ENCODE data around the gene BACE1-AS.
"Not testable (repeated sequence)": the region's sequence is repeated elsewhere in the genome, so short reads cannot be mapped to it uniquely, and the experiment has no call there.

Gene BACE1-AS

DNA sequence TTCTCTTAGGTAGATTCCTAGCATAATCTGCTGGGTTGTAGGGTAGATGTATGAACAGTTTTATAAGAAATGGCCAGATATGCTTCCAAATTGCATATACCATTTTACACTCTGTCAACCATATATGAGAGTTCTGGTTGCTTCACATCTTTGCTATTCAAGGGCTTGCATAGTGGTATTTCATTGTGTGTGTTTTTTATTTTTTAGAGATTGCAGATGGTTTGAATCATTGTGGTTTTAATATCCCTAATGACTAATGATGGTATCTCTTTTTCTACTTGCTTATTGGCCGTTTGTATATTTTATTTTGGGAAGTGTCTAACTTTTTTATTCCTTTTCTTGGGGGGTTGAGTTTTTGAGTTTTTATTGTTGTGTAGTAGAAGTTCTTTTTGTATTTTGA is 31.7 kb upstream of the BACE1-AS start:
- DNase-seq (ENCODE audit: insufficient read length, low spot score) (no peak), FAIRE-seq (no peak)
- TF ChIP-seq, protein P1, sequence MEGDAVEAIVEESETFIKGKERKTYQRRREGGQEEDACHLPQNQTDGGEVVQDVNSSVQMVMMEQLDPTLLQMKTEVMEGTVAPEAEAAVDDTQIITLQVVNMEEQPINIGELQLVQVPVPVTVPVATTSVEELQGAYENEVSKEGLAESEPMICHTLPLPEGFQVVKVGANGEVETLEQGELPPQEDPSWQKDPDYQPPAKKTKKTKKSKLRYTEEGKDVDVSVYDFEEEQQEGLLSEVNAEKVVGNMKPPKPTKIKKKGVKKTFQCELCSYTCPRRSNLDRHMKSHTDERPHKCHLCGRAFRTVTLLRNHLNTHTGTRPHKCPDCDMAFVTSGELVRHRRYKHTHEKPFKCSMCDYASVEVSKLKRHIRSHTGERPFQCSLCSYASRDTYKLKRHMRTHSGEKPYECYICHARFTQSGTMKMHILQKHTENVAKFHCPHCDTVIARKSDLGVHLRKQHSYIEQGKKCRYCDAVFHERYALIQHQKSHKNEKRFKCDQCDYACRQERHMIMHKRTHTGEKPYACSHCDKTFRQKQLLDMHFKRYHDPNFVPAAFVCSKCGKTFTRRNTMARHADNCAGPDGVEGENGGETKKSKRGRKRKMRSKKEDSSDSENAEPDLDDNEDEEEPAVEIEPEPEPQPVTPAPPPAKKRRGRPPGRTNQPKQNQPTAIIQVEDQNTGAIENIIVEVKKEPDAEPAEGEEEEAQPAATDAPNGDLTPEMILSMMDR (IDR thresholded peaks at IDR 0.05; ENCODE audit: insufficient read depth, missing control alignments): no peak

DNA sequence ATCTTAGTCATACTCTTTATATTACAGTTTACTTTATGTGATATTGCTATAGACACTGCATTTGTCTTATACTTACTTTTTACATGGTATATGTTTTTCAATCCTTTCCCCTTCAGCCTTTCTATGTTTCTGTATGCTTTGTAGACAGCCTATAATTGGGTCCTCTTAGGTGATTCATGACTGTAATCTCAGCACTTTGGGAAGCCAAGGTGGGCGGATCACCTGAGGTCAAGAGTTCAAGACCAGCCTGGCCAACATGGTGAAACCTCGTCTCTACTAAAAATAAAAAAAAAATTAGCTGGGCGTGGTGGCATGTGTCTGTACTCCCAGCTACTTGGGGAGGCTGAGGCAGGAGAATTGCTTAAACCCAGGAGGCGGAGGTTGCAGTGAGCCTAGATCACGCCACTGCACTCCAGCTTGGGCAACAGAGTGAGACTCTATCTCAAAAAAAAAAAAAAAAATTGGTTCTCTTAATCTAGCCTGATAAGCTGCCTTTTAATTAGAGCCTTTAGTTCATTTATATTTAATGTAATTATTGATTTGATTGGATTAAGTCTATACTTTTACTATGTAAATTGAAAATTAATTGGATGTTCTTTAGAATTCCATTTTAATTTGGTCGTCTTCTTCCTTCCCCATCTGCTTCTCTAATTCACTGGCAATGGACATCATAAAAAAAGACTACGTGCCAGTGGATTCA is 26.4 kb upstream of the BACE1-AS start:
- DNase-seq (ENCODE audit: insufficient read length, low spot score); FAIRE-seq: not testable (repeated sequence)

DNA sequence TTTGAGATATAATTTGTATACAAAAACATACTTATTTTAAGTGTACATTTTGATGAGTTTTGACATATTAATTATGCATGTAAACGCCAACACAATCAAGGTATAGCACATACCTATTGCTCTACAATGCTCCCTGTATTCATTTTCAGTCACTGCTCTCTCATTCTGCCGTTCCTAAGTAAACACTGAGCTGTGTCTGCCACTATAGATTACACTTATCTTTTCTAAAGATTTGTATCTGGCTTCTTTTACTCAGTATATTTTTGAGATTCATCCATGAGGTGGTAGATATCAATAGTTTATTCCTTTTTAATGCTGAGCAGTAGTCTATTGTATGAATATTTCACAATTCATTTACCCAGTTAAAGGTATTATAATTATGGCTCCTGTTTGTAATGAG is 25.4 kb upstream of the BACE1-AS start:
- DNase-seq (ENCODE audit: insufficient read length, low spot score): no peak
- FAIRE-seq: no peak
- TF ChIP-seq, protein P1 (IDR thresholded peaks at IDR 0.05; ENCODE audit: insufficient read depth, missing control alignments): no peak

DNA sequence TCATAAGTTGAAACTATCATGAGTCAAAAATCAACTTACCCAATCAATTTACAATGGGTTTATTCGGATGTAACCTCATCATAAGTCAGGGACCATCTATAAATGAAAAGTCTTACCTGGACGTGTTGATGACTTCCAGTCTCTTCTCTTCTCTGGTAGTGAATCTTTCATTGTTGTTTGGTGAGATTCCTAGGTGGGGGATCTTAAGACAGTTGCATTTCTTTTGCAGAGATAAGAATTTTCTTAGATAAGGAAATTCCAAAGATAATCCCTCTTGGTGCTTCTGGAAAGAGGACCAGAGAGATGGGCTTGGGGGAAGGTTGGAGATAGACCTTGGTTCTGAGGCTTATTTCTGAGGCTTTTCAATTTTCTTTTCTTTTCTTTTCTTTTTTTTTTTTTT is 21.3 kb upstream of the BACE1-AS start:
- no peak for DNase-seq (ENCODE audit: insufficient read length, low spot score)
- peak; percentile 6 for FAIRE-seq
- TF ChIP-seq, protein P1 (IDR thresholded peaks at IDR 0.05; ENCODE audit: insufficient read depth, missing control alignments): no peak

DNA sequence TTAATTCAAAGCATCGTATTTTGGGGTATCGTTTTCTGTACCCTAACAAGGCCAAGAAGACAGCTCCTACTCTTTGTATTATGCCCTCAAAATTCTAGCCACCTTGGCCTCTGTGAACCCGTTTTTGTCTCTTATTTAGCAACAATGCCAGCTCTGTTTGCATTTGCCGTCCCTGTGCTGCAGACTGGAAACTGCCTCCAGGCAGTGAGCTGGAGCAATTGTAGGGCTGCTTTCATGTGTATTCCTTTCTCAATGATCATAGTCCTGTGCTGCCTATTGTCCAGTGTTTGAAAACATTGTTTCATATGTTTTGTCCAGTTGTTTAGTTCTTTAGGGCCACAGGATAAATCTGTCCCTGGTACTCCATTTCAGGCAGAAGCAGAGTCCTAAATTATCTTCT is 19.9 kb upstream of the BACE1-AS start:
- no peak for FAIRE-seq
- TF ChIP-seq, protein P1 (IDR thresholded peaks at IDR 0.05; ENCODE audit: insufficient read depth, missing control alignments): no peak
- DNase-seq (ENCODE audit: insufficient read length, low spot score): no peak

DNA sequence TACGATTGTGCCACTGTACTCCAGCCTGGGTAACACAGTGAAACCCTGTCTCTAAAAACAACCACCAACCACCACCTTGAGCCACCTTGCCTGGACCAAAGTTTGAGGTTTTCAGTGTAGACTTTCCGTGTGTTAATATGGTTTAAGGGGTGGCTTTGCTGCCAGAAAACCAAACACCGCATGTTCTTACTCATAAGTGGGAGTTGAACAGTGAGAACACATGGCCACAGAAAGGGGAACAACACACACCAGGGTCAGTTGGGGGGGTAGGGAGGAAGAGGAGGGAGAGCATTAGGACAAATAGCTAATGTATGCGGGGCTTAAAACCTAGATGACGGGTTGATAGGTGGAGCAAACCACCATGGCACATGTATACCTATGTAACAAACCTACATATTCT is 19.0 kb upstream of the BACE1-AS start:
- not testable (repeated sequence) for FAIRE-seq; DNase-seq (ENCODE audit: insufficient read length, low spot score)

DNA sequence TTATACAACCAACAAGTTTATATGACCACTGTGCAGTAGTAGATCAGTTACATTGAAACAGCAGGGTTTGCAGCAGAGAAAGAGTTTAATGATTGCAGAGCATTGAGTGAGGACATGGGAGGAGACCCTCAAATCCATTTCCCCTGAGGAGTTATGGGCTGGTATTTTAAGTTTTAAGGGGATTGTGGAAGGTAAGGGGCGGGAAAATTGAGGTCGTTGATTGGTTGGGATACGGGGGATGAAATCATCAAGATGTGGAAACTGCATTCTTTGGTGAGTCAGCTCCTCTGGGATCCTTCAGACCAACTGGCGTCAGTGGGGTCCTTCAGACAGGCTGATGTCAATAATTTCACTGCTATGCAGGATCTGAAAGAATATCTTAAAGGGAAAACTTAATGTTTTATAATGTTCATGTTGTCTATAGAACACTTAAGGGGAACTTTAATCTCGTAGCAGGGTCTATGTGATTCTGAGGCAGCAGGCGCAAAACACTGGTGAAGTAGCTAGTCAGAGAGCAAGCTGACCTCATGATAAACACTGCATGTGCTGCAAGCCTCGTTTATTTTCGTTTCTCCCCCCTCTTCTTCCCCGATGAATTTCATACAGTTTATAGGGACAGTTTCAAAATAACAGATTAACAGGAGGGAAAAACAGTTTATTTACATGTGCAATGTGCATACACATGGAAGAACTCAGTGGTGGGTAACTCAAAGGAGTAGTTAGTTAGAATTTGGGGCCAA is 17.4 kb upstream of the BACE1-AS start:
- DNase-seq (ENCODE audit: insufficient read length, low spot score) (no peak), FAIRE-seq (no peak)
- TF ChIP-seq, protein P1 (IDR thresholded peaks at IDR 0.05; ENCODE audit: insufficient read depth, missing control alignments): no peak

DNA sequence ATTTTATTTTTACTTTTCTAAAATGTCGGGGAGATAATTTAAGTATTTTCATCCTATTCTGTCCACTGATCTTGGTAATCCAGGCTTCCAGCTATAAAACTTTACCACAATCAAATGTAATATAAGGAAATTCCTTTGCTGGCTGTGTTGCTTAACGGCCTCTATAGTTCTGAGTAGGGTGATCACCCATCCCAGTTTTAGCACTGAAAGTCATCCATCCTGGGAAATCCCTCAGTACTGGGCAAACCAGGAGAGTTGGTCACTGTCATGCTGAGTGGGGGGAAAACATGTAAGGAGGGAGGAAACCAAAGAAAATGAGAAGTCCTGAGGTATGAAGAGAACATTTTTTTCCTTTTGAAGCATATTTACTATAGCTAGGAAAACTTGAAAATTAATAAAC is 12.8 kb upstream of the BACE1-AS start:
- DNase-seq (ENCODE audit: insufficient read length, low spot score) (no peak), FAIRE-seq (no peak)
- TF ChIP-seq, protein P1 (IDR thresholded peaks at IDR 0.05; ENCODE audit: insufficient read depth, missing control alignments): no peak

All from D721Med (cell line).